ENCODE measurements around the gene YOD1.

GRCh38 chr1:207076181-207076955 lies 25.4 kb upstream of the YOD1 start:
- TF ChIP-seq CREB1 (IDR thresholded peaks at IDR 0.05; ENCODE audit: low read depth) (no peak), YY1 (IDR thresholded peaks at IDR 0.05; ENCODE audit: low read depth) (no peak), RAD21 (IDR thresholded peaks at IDR 0.05; ENCODE audit: low read depth) (no peak), REST (IDR thresholded peaks at IDR 0.05; ENCODE audit: low read depth) (no peak), MAX (IDR thresholded peaks at IDR 0.05) (no peak), TCF12 (IDR thresholded peaks at IDR 0.05; ENCODE audit: low read depth) (no peak), FOXM1 (IDR thresholded peaks at IDR 0.05; ENCODE audit: borderline replicate concordance, low read depth) (no peak), EP300 (IDR thresholded peaks at IDR 0.05; ENCODE audit: borderline replicate concordance) (no peak), TAF1 (IDR thresholded peaks at IDR 0.05; ENCODE audit: low read depth) (no peak), EGR1 (IDR thresholded peaks at IDR 0.05) (no peak), TEAD4 (IDR thresholded peaks at IDR 0.05) (no peak), USF1 (IDR thresholded peaks at IDR 0.05) (no peak)
